ENCODE measurements around the gene SEZ6. TPM values are rescaled to one million over a fixed set of nuclear protein-coding genes. Genes with fewer than 3 reads are reported as not detected.

SEZ6 gene
- total RNA-seq, 2 donors from 2014 or later: not detected

DNA sequence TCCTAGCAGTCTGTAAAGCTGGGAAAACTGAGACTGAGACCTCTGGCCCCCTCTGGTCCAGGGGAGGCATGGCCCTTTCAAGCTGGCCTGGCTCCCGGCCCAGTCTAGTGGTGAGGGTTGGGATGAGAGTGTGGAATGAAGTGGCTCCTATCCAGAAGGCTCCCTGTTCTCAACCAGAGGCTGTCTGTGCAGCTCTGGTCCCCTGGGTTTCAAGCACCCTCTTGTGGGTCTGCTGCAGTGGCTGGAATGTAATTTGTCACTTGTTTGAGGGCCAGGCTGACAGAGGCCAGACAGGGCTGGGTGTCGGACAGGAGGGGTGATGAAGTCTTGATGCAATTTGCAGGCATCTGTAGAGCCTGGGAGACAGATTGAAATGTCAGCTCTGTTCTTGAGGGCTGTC lies 32.4 kb downstream of the SEZ6 start:
- ATAC-seq (replicated peaks in 1 of 2) (no peak), DNase-seq (no peak)
- no peak overlapping the region for H3K27ac Mint-ChIP-seq
- H3K4me1 Mint-ChIP-seq (ENCODE audit: low read depth): no peaks in the 10 kb centered on the region
- H3K9me3 Mint-ChIP-seq: no peaks in the 10 kb centered on the region
- no peaks in the 10 kb centered on the region for H3K27me3 Mint-ChIP-seq (ENCODE audit: low read depth)
- no peaks in the 10 kb centered on the region for H3K36me3 Mint-ChIP-seq (ENCODE audit: insufficient read depth in 2 of 2)
- H3K4me3 Mint-ChIP-seq: no peak overlapping the region

DNA sequence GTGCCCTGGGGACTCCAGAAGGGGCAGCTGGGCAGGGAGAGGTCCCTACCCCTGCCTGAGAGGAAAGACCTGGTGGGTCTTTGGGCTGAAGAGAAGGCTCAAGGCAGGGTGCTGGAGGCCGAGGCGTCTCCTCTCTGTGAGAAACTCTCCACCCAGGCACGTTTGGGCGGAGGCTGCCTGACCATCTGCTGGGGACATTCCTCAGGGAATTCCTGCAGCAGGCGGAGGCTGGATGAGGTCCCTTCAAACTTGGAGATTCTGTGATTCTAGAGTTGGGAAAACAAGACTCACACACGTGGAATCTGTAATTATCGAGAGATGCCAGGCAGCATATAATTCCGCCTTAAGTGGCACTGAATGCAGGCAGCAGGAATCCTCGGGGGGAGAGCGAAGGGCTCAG lies 33.4 kb downstream of the SEZ6 start:
- H3K27me3 Mint-ChIP-seq (ENCODE audit: low read depth): no peaks in the 10 kb centered on the region
- no peaks in the 10 kb centered on the region for H3K36me3 Mint-ChIP-seq (ENCODE audit: insufficient read depth in 2 of 2)
- no peak for DNase-seq
- no peaks in the 10 kb centered on the region for H3K9me3 Mint-ChIP-seq
- H3K27ac Mint-ChIP-seq: no peak overlapping the region
- no peaks in the 10 kb centered on the region for H3K4me1 Mint-ChIP-seq (ENCODE audit: low read depth)
- no peak for ATAC-seq (replicated peaks in 1 of 2)
- no peak overlapping the region for H3K4me3 Mint-ChIP-seq

DNA sequence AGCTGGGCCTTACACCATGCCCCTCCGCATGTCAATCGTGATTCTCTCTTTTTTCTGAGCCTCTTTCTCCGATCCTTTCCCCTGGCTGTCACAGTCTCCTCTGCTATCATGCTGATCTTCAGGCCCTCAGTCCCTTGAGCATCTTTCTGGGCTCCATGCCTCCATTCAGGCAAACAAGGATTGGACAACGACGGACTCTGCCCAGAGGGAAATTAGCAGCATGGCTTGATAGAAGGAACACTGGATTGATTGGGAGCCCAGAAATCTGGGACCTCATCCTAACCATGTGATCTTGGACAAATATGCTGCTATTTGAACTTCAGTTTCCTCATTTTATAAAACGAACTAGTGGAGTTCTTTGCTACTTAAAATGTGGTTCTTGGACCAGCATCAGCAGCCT lies 35.0 kb downstream of the SEZ6 start:
- DNase-seq (no peak), ATAC-seq (replicated peaks in 1 of 2) (no peak)
- Mint-ChIP-seq H3K27ac (no peak overlapping the region), H3K27me3 (ENCODE audit: low read depth) (no peaks in the 10 kb centered on the region), H3K4me1 (ENCODE audit: low read depth) (no peaks in the 10 kb centered on the region), H3K36me3 (ENCODE audit: insufficient read depth in 2 of 2) (no peaks in the 10 kb centered on the region), H3K9me3 (no peaks in the 10 kb centered on the region), H3K4me3 (no peak overlapping the region)

DNA sequence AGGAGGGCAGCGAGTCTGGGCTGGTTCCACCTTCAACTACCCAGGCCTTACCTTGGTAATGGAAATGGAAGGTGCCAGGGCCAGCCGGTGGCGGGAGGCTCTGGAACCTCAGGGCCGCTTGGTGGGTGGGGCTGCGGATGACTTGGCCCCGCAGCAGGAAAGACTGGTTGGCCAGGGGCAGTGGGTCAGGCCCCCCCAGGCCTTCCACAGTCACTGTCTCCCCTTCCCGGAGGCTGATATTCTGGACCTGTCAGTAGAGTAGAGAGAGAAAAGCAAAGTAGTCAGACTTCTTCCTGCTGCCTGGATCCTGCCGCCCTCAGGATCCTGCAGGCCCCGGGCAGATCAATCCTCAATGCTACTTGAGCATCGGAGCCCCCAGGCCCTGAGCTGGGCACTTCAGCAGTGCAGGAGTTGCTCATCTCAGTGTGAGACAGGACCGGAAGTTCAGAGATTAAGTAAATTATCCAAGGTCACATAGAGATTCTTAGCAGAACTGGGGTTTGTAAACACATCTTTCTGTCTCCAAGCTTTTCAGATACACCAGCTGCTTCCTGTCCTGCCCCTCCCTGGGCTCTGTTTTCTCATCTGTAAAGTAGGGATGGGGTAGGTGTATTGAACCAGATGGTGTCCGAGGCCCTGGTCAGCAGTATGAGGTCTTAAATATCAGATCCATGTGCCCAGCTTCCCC lies 36.0 kb downstream of the SEZ6 start:
- no peaks in the 10 kb centered on the region for H3K36me3 Mint-ChIP-seq (ENCODE audit: insufficient read depth in 2 of 2)
- H3K27me3 Mint-ChIP-seq (ENCODE audit: low read depth): no peaks in the 10 kb centered on the region
- no peak overlapping the region for H3K27ac Mint-ChIP-seq
- H3K4me1 Mint-ChIP-seq (ENCODE audit: low read depth): no peaks in the 10 kb centered on the region
- ATAC-seq (replicated peaks in 1 of 2): no peak
- H3K9me3 Mint-ChIP-seq: no peaks in the 10 kb centered on the region
- H3K4me3 Mint-ChIP-seq: no peak overlapping the region
- DNase-seq: no peak

DNA sequence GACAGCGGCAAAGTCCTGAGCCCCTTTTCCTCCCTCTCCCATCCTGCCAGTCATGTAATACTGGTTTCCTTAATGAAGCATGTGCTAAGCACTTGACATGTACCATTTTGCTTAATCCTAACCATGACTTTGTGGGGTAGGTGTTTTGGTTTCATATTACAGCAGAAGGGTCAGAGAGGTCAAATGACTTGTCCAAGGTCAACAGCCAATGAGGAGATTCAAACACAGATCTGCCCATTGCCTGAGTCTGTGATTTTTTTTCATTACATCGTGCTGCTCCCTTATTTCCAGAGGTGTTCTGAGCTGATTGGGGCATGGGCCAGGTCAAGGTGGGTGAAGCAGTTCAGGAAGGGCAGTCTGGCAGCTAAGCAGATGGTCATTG lies 36.9 kb downstream of the SEZ6 start:
- no peaks in the 10 kb centered on the region for H3K4me1 Mint-ChIP-seq (ENCODE audit: low read depth)
- H3K4me3 Mint-ChIP-seq: no peak overlapping the region
- DNase-seq (no peak), ATAC-seq (replicated peaks in 1 of 2) (no peak)
- no peaks in the 10 kb centered on the region for H3K36me3 Mint-ChIP-seq (ENCODE audit: insufficient read depth in 2 of 2)
- peaks cover 6% of the 10 kb centered on the region for H3K27me3 Mint-ChIP-seq (ENCODE audit: low read depth)
- no peaks in the 10 kb centered on the region for H3K9me3 Mint-ChIP-seq
- no peak overlapping the region for H3K27ac Mint-ChIP-seq

DNA sequence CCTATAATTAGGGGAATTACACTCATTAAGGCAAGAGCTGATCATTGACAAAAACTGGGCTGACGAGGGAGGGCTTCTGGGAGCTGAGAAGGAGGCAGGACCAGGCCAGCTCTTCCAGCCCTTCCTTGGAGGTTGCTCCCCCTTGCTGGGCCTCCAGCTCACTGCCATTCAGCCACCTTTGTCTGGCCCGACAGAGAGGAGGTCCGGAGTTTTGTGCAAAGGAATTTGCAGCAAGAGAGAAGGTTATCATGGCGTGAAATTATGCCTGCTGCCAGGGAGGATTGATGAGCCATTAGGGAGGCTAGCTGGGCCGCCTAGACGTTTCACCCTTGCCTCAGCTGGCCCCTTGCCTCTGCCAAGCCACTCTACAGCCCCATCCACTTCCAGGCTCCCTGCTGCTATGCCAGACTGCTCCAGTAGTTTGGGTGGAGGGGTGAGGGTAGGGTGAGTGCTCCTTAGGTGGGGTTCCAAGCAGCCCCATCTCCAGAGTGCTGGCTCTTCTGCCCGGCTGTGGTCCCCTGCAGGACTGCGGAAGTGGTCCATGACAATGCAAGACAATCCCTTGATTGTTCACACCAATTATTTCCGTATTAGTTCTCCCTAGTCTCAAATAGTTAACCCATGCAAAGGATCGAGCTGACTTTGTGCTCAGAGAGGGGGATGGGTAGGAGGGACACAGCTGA lies 37.5 kb downstream of the SEZ6 start:
- Mint-ChIP-seq H3K4me3 (no peak overlapping the region), H3K36me3 (ENCODE audit: insufficient read depth in 2 of 2) (no peaks in the 10 kb centered on the region), H3K9me3 (no peaks in the 10 kb centered on the region), H3K27ac (no peak overlapping the region), H3K27me3 (ENCODE audit: low read depth) (peaks cover 11% of the 10 kb centered on the region), H3K4me1 (ENCODE audit: low read depth) (no peaks in the 10 kb centered on the region)
- ATAC-seq (replicated peaks in 1 of 2): no peak
- DNase-seq: no peak

DNA sequence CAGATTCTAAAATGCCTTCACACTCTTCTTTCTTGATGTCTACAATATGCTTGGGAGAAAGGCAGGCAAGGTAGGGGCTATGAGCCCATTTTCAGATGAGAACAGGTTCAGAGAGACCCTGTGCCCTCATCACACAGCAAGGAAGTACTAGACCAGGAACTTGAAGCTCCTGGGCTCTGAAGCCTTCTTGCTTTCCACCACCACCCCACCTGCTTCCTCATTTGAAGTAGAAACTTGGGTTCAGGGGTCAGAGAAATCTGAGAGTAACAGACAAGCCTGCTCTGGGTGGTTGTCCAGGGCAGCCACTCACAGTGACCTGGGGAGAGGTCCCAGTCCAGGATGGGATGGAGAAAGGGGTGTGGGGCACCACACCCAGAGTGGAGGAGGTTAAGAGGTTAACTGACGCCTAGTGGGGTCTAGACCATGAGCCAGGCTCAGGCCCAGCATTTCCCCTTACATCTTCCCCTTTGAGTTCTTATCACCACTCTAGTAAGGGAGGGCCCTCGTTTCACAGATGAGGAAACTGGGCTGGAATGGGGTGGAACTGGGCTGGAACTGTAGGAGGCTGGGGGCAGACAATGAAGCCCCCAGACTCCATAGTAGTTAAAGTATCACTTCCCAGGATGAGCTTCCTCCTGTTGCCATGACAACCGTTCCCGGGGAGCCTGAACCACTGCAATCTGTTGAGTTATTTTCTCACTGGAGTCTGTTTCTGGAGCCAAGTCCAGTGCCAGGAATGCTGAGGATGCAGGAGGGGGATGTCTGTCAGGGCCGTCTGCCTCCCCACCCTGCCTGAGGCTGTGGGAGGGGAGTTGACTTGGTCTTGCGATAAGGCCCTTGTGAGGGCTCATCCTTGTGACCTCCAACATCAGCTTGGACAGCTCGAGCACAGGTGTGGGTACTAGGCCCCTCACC lies 38.4 kb downstream of the SEZ6 start:
- Mint-ChIP-seq H3K27me3 (ENCODE audit: low read depth) (peaks cover 17% of the 10 kb centered on the region), H3K4me1 (ENCODE audit: low read depth) (no peaks in the 10 kb centered on the region), H3K4me3 (no peak overlapping the region), H3K9me3 (no peaks in the 10 kb centered on the region), H3K27ac (no peak overlapping the region), H3K36me3 (ENCODE audit: insufficient read depth in 2 of 2) (no peaks in the 10 kb centered on the region)
- DNase-seq: no peak
- no peak for ATAC-seq (replicated peaks in 1 of 2)

DNA sequence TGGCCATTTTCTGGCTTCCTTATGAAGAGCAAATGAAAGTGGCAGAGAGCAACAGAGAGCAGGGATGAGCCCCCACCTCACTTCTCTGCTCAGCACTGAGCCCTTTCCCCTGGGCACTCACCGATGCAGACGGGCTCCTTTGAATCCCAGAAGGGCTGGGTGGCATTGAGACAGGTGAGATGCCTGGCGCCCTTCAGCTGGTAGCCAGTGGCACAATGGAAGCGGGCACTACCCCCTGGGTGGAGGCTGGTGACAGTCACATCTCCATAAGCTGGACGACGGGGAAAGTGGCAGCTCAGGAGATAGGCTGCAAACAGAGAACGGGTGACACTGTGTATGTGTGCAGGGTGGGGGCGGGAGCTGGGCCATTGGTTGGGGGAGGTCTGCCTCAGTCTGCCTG lies 42.0 kb downstream of the SEZ6 start:
- no peak for DNase-seq
- Mint-ChIP-seq H3K27ac (no peak overlapping the region), H3K36me3 (ENCODE audit: insufficient read depth in 2 of 2) (no peaks in the 10 kb centered on the region), H3K27me3 (ENCODE audit: low read depth) (peaks cover 17% of the 10 kb centered on the region), H3K4me1 (ENCODE audit: low read depth) (no peaks in the 10 kb centered on the region), H3K9me3 (no peaks in the 10 kb centered on the region), H3K4me3 (no peak overlapping the region)
- no peak for ATAC-seq (replicated peaks in 1 of 2)

DNA sequence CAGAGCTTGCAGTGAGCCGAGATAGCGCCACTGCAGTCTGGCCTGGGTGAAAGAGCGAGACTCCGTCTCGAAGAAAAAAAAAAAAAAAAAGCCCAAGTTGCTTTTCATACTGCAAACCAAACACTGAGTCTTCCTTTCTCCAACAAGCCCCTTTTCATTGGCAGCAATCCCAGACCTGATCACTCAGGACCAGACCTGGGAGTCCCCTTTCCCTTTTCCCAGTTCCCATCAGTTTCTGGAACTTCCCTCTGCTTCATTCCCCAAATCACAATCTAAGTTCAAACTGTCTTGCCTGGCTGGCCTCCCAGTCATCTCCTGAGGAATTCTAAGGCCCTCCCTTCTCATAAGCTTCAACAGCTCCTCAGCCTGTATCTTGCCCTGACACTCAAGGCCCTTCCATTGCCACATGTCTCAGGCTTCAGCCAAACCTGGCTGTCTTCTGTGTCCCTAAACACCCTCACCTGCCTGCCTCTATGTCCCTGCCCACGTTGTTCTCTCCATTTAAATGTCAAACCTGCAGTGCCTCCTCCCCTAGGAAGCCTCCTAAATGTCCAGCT lies 42.7 kb downstream of the SEZ6 start:
- no peak for ATAC-seq (replicated peaks in 1 of 2)
- H3K27ac Mint-ChIP-seq: no peak overlapping the region
- H3K9me3 Mint-ChIP-seq: no peaks in the 10 kb centered on the region
- H3K27me3 Mint-ChIP-seq (ENCODE audit: low read depth): peaks cover 17% of the 10 kb centered on the region
- no peaks in the 10 kb centered on the region for H3K4me1 Mint-ChIP-seq (ENCODE audit: low read depth)
- no peak overlapping the region for H3K4me3 Mint-ChIP-seq
- no peak for DNase-seq
- H3K36me3 Mint-ChIP-seq (ENCODE audit: insufficient read depth in 2 of 2): no peaks in the 10 kb centered on the region

DNA sequence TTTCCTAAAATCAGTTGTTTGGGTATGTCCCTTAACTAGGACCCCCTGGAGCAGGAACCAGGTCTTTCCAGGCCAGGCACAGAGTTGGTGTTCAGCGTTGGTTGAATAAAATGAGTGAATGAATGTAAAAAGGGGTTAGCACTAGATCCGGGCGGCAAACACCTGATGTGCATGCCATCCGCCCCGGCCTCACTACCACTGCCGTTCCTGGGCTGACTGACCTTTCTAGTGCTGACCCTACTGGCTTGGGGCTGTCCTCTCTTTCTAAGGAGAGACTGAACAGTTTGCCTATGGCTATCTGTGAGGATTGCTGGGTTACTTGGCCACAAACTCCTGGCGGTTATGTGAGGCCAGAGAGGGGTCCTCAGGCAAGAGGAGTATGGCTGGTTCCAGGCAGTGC lies 44.4 kb downstream of the SEZ6 start:
- no peaks in the 10 kb centered on the region for H3K9me3 Mint-ChIP-seq
- no peaks in the 10 kb centered on the region for H3K36me3 Mint-ChIP-seq (ENCODE audit: insufficient read depth in 2 of 2)
- DNase-seq: no peak
- peaks cover 17% of the 10 kb centered on the region for H3K27me3 Mint-ChIP-seq (ENCODE audit: low read depth)
- ATAC-seq (replicated peaks in 1 of 2): no peak
- H3K4me1 Mint-ChIP-seq (ENCODE audit: low read depth): no peaks in the 10 kb centered on the region
- no peak overlapping the region for H3K4me3 Mint-ChIP-seq
- H3K27ac Mint-ChIP-seq: no peak overlapping the region

DNA sequence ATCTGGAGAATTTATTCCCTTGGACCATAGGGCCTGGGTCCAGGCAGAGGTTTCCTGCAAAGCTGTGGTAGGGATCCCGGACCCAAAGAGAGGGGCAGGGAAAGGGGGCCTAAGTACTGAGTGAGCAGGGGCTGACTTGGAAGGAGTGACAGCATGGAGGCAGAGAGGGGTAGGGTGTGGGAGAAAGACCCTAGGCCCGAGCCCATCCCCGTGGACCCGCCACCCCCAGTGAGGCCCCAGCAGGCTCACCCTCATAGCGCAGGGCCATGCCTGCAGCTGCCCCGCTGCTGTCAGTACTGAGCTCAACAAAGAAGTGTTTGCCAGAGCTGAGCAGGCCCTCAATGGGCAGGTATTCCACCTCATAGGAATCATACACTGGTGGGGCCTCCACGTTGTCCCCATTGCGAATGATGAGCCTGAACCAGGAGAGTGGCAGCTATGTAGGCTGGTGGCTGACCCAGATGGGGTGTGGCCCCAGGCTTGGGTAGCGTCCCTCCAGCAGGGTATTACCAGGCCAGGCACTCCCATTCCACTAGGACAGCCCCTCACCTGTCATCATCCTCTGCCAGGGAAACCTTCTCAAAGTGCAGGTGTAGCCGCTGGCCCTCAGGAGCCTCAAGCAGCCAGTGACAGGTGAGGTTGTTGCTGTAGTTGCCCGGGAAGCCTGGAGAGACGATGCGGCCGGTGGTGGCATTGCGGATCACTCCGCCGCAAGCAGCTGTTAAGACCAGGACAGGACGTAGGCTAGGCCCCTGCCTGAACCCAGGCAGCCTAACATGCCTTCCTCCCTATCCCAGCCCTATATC lies 45.4 kb downstream of the SEZ6 start:
- H3K36me3 Mint-ChIP-seq (ENCODE audit: insufficient read depth in 2 of 2): no peaks in the 10 kb centered on the region
- DNase-seq (no peak), ATAC-seq (replicated peaks in 1 of 2) (no peak)
- peaks cover 17% of the 10 kb centered on the region for H3K27me3 Mint-ChIP-seq (ENCODE audit: low read depth)
- no peak overlapping the region for H3K4me3 Mint-ChIP-seq
- H3K9me3 Mint-ChIP-seq: no peaks in the 10 kb centered on the region
- no peaks in the 10 kb centered on the region for H3K4me1 Mint-ChIP-seq (ENCODE audit: low read depth)
- no peak overlapping the region for H3K27ac Mint-ChIP-seq

DNA sequence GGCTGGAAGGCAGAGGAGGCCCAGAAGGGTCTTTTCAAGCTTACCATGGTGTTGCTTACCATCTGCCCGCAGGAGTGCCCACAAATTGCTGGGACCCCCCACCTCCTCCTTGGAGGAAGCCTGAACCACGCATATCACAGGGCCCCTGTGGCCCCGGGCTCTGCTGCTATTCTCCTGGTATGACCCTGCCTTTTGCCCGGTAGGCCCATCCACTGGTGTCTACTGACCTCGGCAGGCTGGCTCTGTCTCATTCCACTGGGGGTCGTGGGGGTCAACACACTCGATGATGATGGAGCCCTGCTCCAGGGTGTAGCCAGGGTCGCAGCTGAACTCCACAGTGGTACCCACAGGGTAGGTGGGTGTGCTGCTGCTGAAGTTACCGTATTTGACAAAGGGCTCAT lies 46.4 kb downstream of the SEZ6 start:
- no peak overlapping the region for H3K27ac Mint-ChIP-seq
- no peaks in the 10 kb centered on the region for H3K4me1 Mint-ChIP-seq (ENCODE audit: low read depth)
- no peaks in the 10 kb centered on the region for H3K36me3 Mint-ChIP-seq (ENCODE audit: insufficient read depth in 2 of 2)
- H3K9me3 Mint-ChIP-seq: no peaks in the 10 kb centered on the region
- peaks cover 17% of the 10 kb centered on the region for H3K27me3 Mint-ChIP-seq (ENCODE audit: low read depth)
- H3K4me3 Mint-ChIP-seq: no peak overlapping the region
- DNase-seq (no peak), ATAC-seq (replicated peaks in 1 of 2) (no peak)
